Astrocyte (in vitro differentiated cells and primary cell): ENCODE results near the gene PDZD2. TPM values are rescaled to one million over a fixed set of nuclear protein-coding genes. Genes with fewer than 3 reads are reported as not detected.

Experiments
- DNase-seq: peaks from one replicate; pipeline ENCODE4 v3.0.0-alpha.2; 2010; ENCODE audit warnings: low read depth
- FAIRE-seq: peaks from 2 replicates; lab custom pipeline; 2011; peaks lifted over from hg19 to GRCh38; lab: Jason Lieb, UNC
- H2AFZ ChIP-seq: 2 replicates; pipeline ENCODE4 v1.6.0; 2012; ENCODE audit warnings: low read depth, low read length, inconsistent platforms
- H3K27ac ChIP-seq: 2 replicates; pipeline ENCODE4 v1.5.1; 2011; ENCODE audit warnings: low read depth, low read length, inconsistent platforms
- H3K27me3 ChIP-seq: 2 replicates; pipeline ENCODE4 v1.6.0; 2011; ENCODE audit warnings: low read length, inconsistent platforms; ENCODE audit not compliant: insufficient read depth
- H3K36me3 ChIP-seq: 2 replicates; pipeline ENCODE4 v1.5.1; 2011; ENCODE audit warnings: low read length, inconsistent platforms; ENCODE audit not compliant: insufficient read depth
- H3K4me1 ChIP-seq: 2 replicates; pipeline ENCODE4 v1.5.1; 2011; ENCODE audit warnings: low read length, inconsistent platforms; ENCODE audit not compliant: insufficient read depth
- H3K4me2 ChIP-seq: 2 replicates; pipeline ENCODE4 v1.6.0; 2012; ENCODE audit warnings: low read length, inconsistent platforms
- H3K4me3 ChIP-seq: 2 replicates; pipeline ENCODE4 v1.5.1; 2011; ENCODE audit warnings: low read depth, mild to moderate bottlenecking, low read length, inconsistent platforms; ENCODE audit not compliant: insufficient read depth
- H3K79me2 ChIP-seq: 2 replicates; pipeline ENCODE4 v1.6.0; 2012; ENCODE audit warnings: mild to moderate bottlenecking, low read length, inconsistent platforms; ENCODE audit not compliant: insufficient read depth
- H3K9ac ChIP-seq: 2 replicates; pipeline ENCODE4 v1.6.0; 2012; ENCODE audit warnings: mild to moderate bottlenecking, low read length, inconsistent platforms
- H3K9me3 ChIP-seq: 2 replicates; pipeline ENCODE4 v1.5.1; 2012; ENCODE audit warnings: low read depth, mild to moderate bottlenecking, low read length, inconsistent platforms; ENCODE audit not compliant: insufficient read depth
- H4K20me1 ChIP-seq: 2 replicates; pipeline ENCODE4 v1.6.0; 2012; ENCODE audit warnings: low read length, inconsistent platforms; ENCODE audit not compliant: insufficient read depth
- H3K27ac Mint-ChIP-seq: one replicate; pipeline ENCODE4 v1.8.0; 2021; ENCODE audit warnings: mild to moderate bottlenecking, mixed read lengths; ENCODE audit not compliant: unreplicated experiment
- H3K27me3 Mint-ChIP-seq: one replicate; pipeline ENCODE4 v1.8.0; 2021; ENCODE audit warnings: low read depth, mixed read lengths; ENCODE audit not compliant: unreplicated experiment
- H3K36me3 Mint-ChIP-seq: one replicate; pipeline ENCODE4 v1.8.0; 2021; ENCODE audit warnings: low read depth, mixed read lengths; ENCODE audit not compliant: unreplicated experiment
- H3K4me1 Mint-ChIP-seq: one replicate; pipeline ENCODE4 v1.8.0; 2021; ENCODE audit warnings: low read depth, mixed read lengths; ENCODE audit not compliant: unreplicated experiment
- H3K4me3 Mint-ChIP-seq: one replicate; pipeline ENCODE4 v1.8.0; 2021; ENCODE audit warnings: mild to moderate bottlenecking, moderate library complexity, mixed read lengths; ENCODE audit not compliant: unreplicated experiment
- H3K9me3 Mint-ChIP-seq: one replicate; pipeline ENCODE4 v1.8.0; 2021; ENCODE audit warnings: mild to moderate bottlenecking, mixed read lengths; ENCODE audit not compliant: unreplicated experiment
- CTCF ChIP-seq: IDR thresholded peaks from 2 replicates; pipeline ENCODE4 v1.5.1; 2011; ENCODE audit warnings: low read depth, mild to moderate bottlenecking, inconsistent platforms, low read length, moderate library complexity; ENCODE audit not compliant: insufficient read depth
- EZH2 ChIP-seq: IDR thresholded peaks from 2 replicates; pipeline ENCODE4 v1.6.1; 2012; ENCODE audit warnings: mild to moderate bottlenecking, low read length, inconsistent platforms; ENCODE audit not compliant: insufficient read depth
- total RNA-seq: library from RNA; stranded (reverse); gene quantifications from 2 replicates; pipeline ENCODE4 v1.2.1, GENCODE V29; 2021

The PDZD2 gene
- total RNA-seq, 1 donor from 2014 or later: 10.3 TPM

GRCh38 chr5:32127711-32128110, 488.8 kb downstream of the PDZD2 start:
- Histone ChIP-seq H3K9ac (no peak overlapping the region), H3K4me2 (no peak overlapping the region), H4K20me1 (peaks cover 77% of the 10 kb centered on the region), H3K9me3 (no peaks in the 10 kb centered on the region), H2AFZ (no peak overlapping the region), H3K4me3 (no peak overlapping the region), H3K27me3 (no peaks in the 10 kb centered on the region), H3K27ac (no peak overlapping the region), H3K36me3 (peaks cover 33% of the 10 kb centered on the region), H3K4me1 (no peaks in the 10 kb centered on the region), H3K79me2 (peaks cover 95% of the 10 kb centered on the region)
- no peaks in the 10 kb centered on the region for H3K9me3 Mint-ChIP-seq
- H3K36me3 Mint-ChIP-seq: peaks cover 16% of the 10 kb centered on the region
- peaks cover 8% of the 10 kb centered on the region for H3K4me1 Mint-ChIP-seq
- H3K27ac Mint-ChIP-seq: no peak overlapping the region
- no peaks in the 10 kb centered on the region for H3K27me3 Mint-ChIP-seq
- no peak overlapping the region for H3K4me3 Mint-ChIP-seq
- no peak for DNase-seq
- no peak for TF ChIP-seq EZH2
- no peak for TF ChIP-seq CTCF
- no peak for FAIRE-seq

GRCh38 chr5:32129074-32129598, 490.2 kb downstream of the PDZD2 start:
- Histone ChIP-seq H3K27ac (no peak overlapping the region), H3K4me3 (no peak overlapping the region), H3K79me2 (peaks cover 96% of the 10 kb centered on the region), H3K9ac (no peak overlapping the region), H3K4me1 (no peaks in the 10 kb centered on the region), H4K20me1 (peaks cover 71% of the 10 kb centered on the region), H3K36me3 (peaks cover 31% of the 10 kb centered on the region), H3K4me2 (no peak overlapping the region), H3K27me3 (no peaks in the 10 kb centered on the region), H3K9me3 (no peaks in the 10 kb centered on the region), H2AFZ (no peak overlapping the region)
- Mint-ChIP-seq H3K27me3 (no peaks in the 10 kb centered on the region), H3K27ac (no peak overlapping the region), H3K4me3 (no peak overlapping the region), H3K36me3 (peaks cover 16% of the 10 kb centered on the region), H3K9me3 (no peaks in the 10 kb centered on the region), H3K4me1 (peaks cover 8% of the 10 kb centered on the region)
- TF ChIP-seq CTCF (no peak), EZH2 (no peak)
- DNase-seq (no peak), FAIRE-seq (no peak)

GRCh38 chr5:32130865-32131264, 491.9 kb downstream of the PDZD2 start:
- Histone ChIP-seq H3K9me3 (no peaks in the 10 kb centered on the region), H3K4me2 (no peak overlapping the region), H3K4me3 (no peak overlapping the region), H4K20me1 (peaks cover 77% of the 10 kb centered on the region), H3K27ac (no peak overlapping the region), H2AFZ (no peak overlapping the region), H3K79me2 (peaks cover 92% of the 10 kb centered on the region), H3K4me1 (no peaks in the 10 kb centered on the region), H3K27me3 (no peaks in the 10 kb centered on the region), H3K9ac (no peak overlapping the region), H3K36me3 (peaks cover 26% of the 10 kb centered on the region)
- Mint-ChIP-seq H3K27me3 (no peaks in the 10 kb centered on the region), H3K9me3 (no peaks in the 10 kb centered on the region), H3K36me3 (peaks cover 16% of the 10 kb centered on the region), H3K27ac (no peak overlapping the region), H3K4me1 (peaks cover 6% of the 10 kb centered on the region), H3K4me3 (no peak overlapping the region)
- DNase-seq (no peak), FAIRE-seq (no peak)
- TF ChIP-seq EZH2: no peak
- TF ChIP-seq CTCF: no peak
